Aorta (tissue), 5 donors: Measurements from ENCODE around the gene RBMS1. TPM values are rescaled to one million over a fixed set of nuclear protein-coding genes. Genes with fewer than 3 reads are reported as not detected.

Experiments used
- ATAC-seq: fragments of 200-7000 bp; cut with Tn5 transposase; one replicate; pipeline ENCODE4 v1.9.1; 2022; ENCODE audit warnings: moderate library complexity; ENCODE audit not compliant: low FRiP score
- DNase-seq, 2 donors: peaks; one replicate each; pipeline ENCODE4 v3.0.0-alpha.2; 2020
- H3K27ac ChIP-seq, 2 donors: one replicate each; pipeline ENCODE4 v1.5.1; 2013; ENCODE audit warnings: low read length in 2 of 2, mild to moderate bottlenecking in 2 of 2, moderate library complexity in 2 of 2, control low read depth in 1 of 2, inconsistent platforms in 1 of 2, low read depth in 1 of 2
- H3K27me3 ChIP-seq, 2 donors: one replicate each; pipeline ENCODE4 v1.6.1; 2013; ENCODE audit warnings: control low read depth in 1 of 2, low read length in 1 of 2, mild to moderate bottlenecking in 1 of 2, moderate library complexity in 1 of 2; ENCODE audit not compliant: insufficient read depth in 2 of 2, control insufficient read depth in 1 of 2
- H3K36me3 ChIP-seq, 2 donors: one replicate each; pipeline ENCODE4 v1.6.1; 2013; ENCODE audit warnings: control low read depth in 1 of 2, low read length in 1 of 2, mild to moderate bottlenecking in 1 of 2; ENCODE audit not compliant: insufficient read depth in 2 of 2, control insufficient read depth in 1 of 2
- H3K4me1 ChIP-seq, 2 donors: one replicate each; pipeline ENCODE4 v1.6.1; 2013; ENCODE audit warnings: low read length in 2 of 2, control low read depth in 1 of 2, mild to moderate bottlenecking in 1 of 2, moderate library complexity in 1 of 2; ENCODE audit not compliant: insufficient read depth in 2 of 2, control insufficient read depth in 1 of 2
- H3K4me3 ChIP-seq, 2 donors: one replicate each; pipeline ENCODE4 v1.5.1; 2013; ENCODE audit warnings: low read length in 2 of 2, control low read depth in 1 of 2, mild to moderate bottlenecking in 1 of 2
- H3K9me3 ChIP-seq: one replicate; pipeline ENCODE4 v1.6.1; 2013; ENCODE audit warnings: mild to moderate bottlenecking, low read length; ENCODE audit not compliant: control insufficient read depth
- WGBS, 2 donors: extraction: QIAGEN DNeasy Blood & Tissue Kit; methylation state at CpG; one replicate each; pipeline ENCODE4 v1.1.7; 2013; 5-methylcytosine and 5-hydroxymethylcytosine counted together
- intact Hi-C, 2 donors: fragments of 100-400 bp; cut with DNase I; formaldehyde crosslinking; loops; one replicate each; pipeline versions ENCODE4 v1.14.2 to v1.15.0; 2022
- polyA plus RNA-seq, 2 donors: library from polyadenylated mRNA; stranded (reverse); fragments of 200-250 nt; gene quantifications; one replicate each; pipeline ENCODE4 v1.2.3, GENCODE V29; 2013
- total RNA-seq, 2 donors: library from RNA; stranded (reverse); fragmentation: NEBNext Ultra II Directional; extraction: Animal tissue kit (Norgen Biotek cat#: 25700); gene quantifications; one replicate each; pipeline ENCODE4 v1.2.1, GENCODE V29; 2021
- donor health status: healthy with polysubstance abuse.
- donor health status: Bipolar disorder and iron deficiency.
- donor health status: DM: no; HTN: no; CAD: no.
- donor health status: DM: no; HTN: no; CAD: no.
- donor health status: DM: yes; HTN: yes; CAD: no.

The RBMS1 gene
- total and polyA plus RNA-seq, 4 donors, result 32.8 to 146 (median 99.3) TPM

- Histone ChIP-seq H3K27me3 (no peaks in the 10 kb centered on the region), H3K4me3 (no peak overlapping the region), H3K9me3 (no peaks in the 10 kb centered on the region), H3K36me3 (no peaks in the 10 kb centered on the region), H3K27ac (no peak overlapping the region), H3K4me1 (peaks cover 0 to 2% of the 10 kb centered on the region in 2 donors)
- no peak for DNase-seq
- intact Hi-C loops, result no loop called here
- 92 to 93% methylated on average over 4 of the region's 4 CpGs for whole genome bisulfite sequencing, 2 donors
- ATAC-seq, result no peak
Observed at GRCh38 chr2:160522951-160523710, 29.5 kb upstream of the RBMS1 start.

- H3K36me3 ChIP-seq, result no peaks in the 10 kb centered on the region
- H3K27ac ChIP-seq, result no peak overlapping the region
- WGBS, 2 donors, result 71 to 77% methylated on average over 2 of the region's 2 CpGs
- no peaks in the 10 kb centered on the region for H3K27me3 ChIP-seq
- ATAC-seq, result no peak
- no peak for DNase-seq
- no peak overlapping the region for H3K4me3 ChIP-seq
- H3K9me3 ChIP-seq, result no peaks in the 10 kb centered on the region
- intact Hi-C loops, result no loop called here
- no peaks in the 10 kb centered on the region for H3K4me1 ChIP-seq
Observed at GRCh38 chr2:160517731-160518130, 24.1 kb upstream of the RBMS1 start.

- Histone ChIP-seq H3K27ac (no peak overlapping the region), H3K4me3 (no peak overlapping the region), H3K36me3 (no peaks in the 10 kb centered on the region), H3K4me1 (no peaks in the 10 kb centered on the region), H3K27me3 (no peaks in the 10 kb centered on the region), H3K9me3 (no peaks in the 10 kb centered on the region)
- DNase-seq (no peak), ATAC-seq (no peak)
- WGBS, 2 donors, result 78 to 85% methylated on average over 10 of the region's 10 CpGs
- intact Hi-C loops, result no loop called here
Observed at GRCh38 chr2:160516547-160517365, 23.1 kb upstream of the RBMS1 start.

GRCh38 chr2:160515120-160515519, 21.5 kb upstream of the RBMS1 start:
- no peaks in the 10 kb centered on the region for H3K36me3 ChIP-seq
- 83 to 89% methylated on average over 1 of the region's 1 CpG for WGBS, 2 donors
- no peaks in the 10 kb centered on the region for H3K4me1 ChIP-seq
- ATAC-seq (no peak), DNase-seq (no peak)
- no peak overlapping the region for H3K27ac ChIP-seq
- no peaks in the 10 kb centered on the region for H3K9me3 ChIP-seq
- intact Hi-C loops, result no loop called here
- H3K27me3 ChIP-seq, result no peaks in the 10 kb centered on the region
- no peak overlapping the region for H3K4me3 ChIP-seq

- intact Hi-C loops, result no loop called here
- Histone ChIP-seq H3K27me3 (no peaks in the 10 kb centered on the region), H3K4me1 (no peaks in the 10 kb centered on the region), H3K27ac (no peak overlapping the region), H3K4me3 (no peak overlapping the region), H3K36me3 (no peaks in the 10 kb centered on the region), H3K9me3 (no peaks in the 10 kb centered on the region)
- WGBS, 2 donors, result 81 to 90% methylated on average over 4 of the region's 4 CpGs
- DNase-seq (no peak), ATAC-seq (no peak)
Observed at GRCh38 chr2:160513120-160513519, 19.5 kb upstream of the RBMS1 start.

- Histone ChIP-seq H3K9me3 (no peaks in the 10 kb centered on the region), H3K27me3 (no peaks in the 10 kb centered on the region), H3K36me3 (no peaks in the 10 kb centered on the region), H3K4me1 (no peaks in the 10 kb centered on the region), H3K4me3 (no peak overlapping the region), H3K27ac (no peak overlapping the region)
- no peak for ATAC-seq
- intact Hi-C loops, result no loop called here
- DNase-seq, result no peak
- WGBS, 2 donors, result 88 to 95% methylated on average over 4 of the region's 4 CpGs
Observed at GRCh38 chr2:160512491-160512890, 18.9 kb upstream of the RBMS1 start.

- Histone ChIP-seq H3K4me1 (no peaks in the 10 kb centered on the region), H3K4me3 (no peak overlapping the region), H3K9me3 (no peaks in the 10 kb centered on the region), H3K36me3 (no peaks in the 10 kb centered on the region), H3K27ac (no peak overlapping the region), H3K27me3 (no peaks in the 10 kb centered on the region)
- 49 to 54% methylated on average over 2 of the region's 2 CpGs for WGBS, 2 donors
- ATAC-seq (no peak), DNase-seq (no peak)
- intact Hi-C loops, result no loop called here
Observed at GRCh38 chr2:160510617-160511016, 17.0 kb upstream of the RBMS1 start.

GRCh38 chr2:160509016-160509415, 15.4 kb upstream of the RBMS1 start:
- no peaks in the 10 kb centered on the region for H3K36me3 ChIP-seq
- 92 to 93% methylated on average over 2 of the region's 2 CpGs for WGBS, 2 donors
- no peaks in the 10 kb centered on the region for H3K9me3 ChIP-seq
- ATAC-seq, result no peak
- H3K27me3 ChIP-seq, result no peaks in the 10 kb centered on the region
- H3K4me1 ChIP-seq, result no peaks in the 10 kb centered on the region
- no peak overlapping the region for H3K4me3 ChIP-seq
- no peak for DNase-seq
- no peak overlapping the region for H3K27ac ChIP-seq
- intact Hi-C loops, result no loop called here

- H3K4me3 ChIP-seq, result no peak overlapping the region
- H3K27ac ChIP-seq, result no peak overlapping the region
- H3K4me1 ChIP-seq, result no peaks in the 10 kb centered on the region
- no peaks in the 10 kb centered on the region for H3K27me3 ChIP-seq
- DNase-seq (no peak), ATAC-seq (no peak)
- 62 to 90% methylated on average over 2 of the region's 2 CpGs for WGBS, 2 donors
- H3K9me3 ChIP-seq, result no peaks in the 10 kb centered on the region
- intact Hi-C loops, result no loop called here
- no peaks in the 10 kb centered on the region for H3K36me3 ChIP-seq
Observed at GRCh38 chr2:160507464-160507863, 13.9 kb upstream of the RBMS1 start.
